NCI-H1105 treated with DMSO at 0.1 percent for 48 hours (cell line): ENCODE data around the gene LUC7L2.
"Not testable (repeated sequence)": the region's sequence is repeated elsewhere in the genome, so short reads cannot be mapped to it uniquely, and the experiment has no call there.

ENCODE experiments used
- DNase-seq: peaks from one replicate; lab custom pipeline; 2025; lab: John Stamatoyannopoulos, UW

LUC7L2 gene

GRCh38 chr7:139396323-139396951 lies 36.7 kb downstream of the LUC7L2 start:
- no peak for DNase-seq

- no peak for DNase-seq
These were observed 37.5 kb downstream of the LUC7L2 start for GRCh38 chr7:139397192-139397591.

- DNase-seq: no peak
These were observed 43.9 kb downstream of the LUC7L2 start for GRCh38 chr7:139403601-139404000.

- no peak for DNase-seq
These were observed 47.9 kb downstream of the LUC7L2 start for GRCh38 chr7:139407555-139407954.

- not testable (repeated sequence) for DNase-seq
These were observed 55.2 kb downstream of the LUC7L2 start for GRCh38 chr7:139414743-139415402.

- DNase-seq: no peak
These were observed 56.7 kb downstream of the LUC7L2 start for GRCh38 chr7:139416405-139416804.

GRCh38 chr7:139417478-139417877 lies 57.8 kb downstream of the LUC7L2 start:
- no peak for DNase-seq

GRCh38 chr7:139421123-139421522 lies 61.4 kb downstream of the LUC7L2 start:
- DNase-seq: no peak

GRCh38 chr7:139422126-139422525 lies 62.4 kb downstream of the LUC7L2 start:
- no peak for DNase-seq

- DNase-seq: no peak
These were observed 63.4 kb downstream of the LUC7L2 start for GRCh38 chr7:139423091-139423490.

- no peak for DNase-seq
These were observed 64.3 kb downstream of the LUC7L2 start for GRCh38 chr7:139424004-139424403.

- not testable (repeated sequence) for DNase-seq
These were observed 66.0 kb downstream of the LUC7L2 start for GRCh38 chr7:139425701-139426100.

- DNase-seq: peak; percentile 36
These were observed 66.7 kb downstream of the LUC7L2 start for GRCh38 chr7:139426258-139427028.

GRCh38 chr7:139427029-139427420 lies 67.3 kb downstream of the LUC7L2 start:
- no peak for DNase-seq

GRCh38 chr7:139427788-139428187 lies 68.1 kb downstream of the LUC7L2 start:
- no peak for DNase-seq

GRCh38 chr7:139429735-139430134 lies 70.0 kb downstream of the LUC7L2 start:
- not testable (repeated sequence) for DNase-seq

GRCh38 chr7:139430443-139430842 lies 70.7 kb downstream of the LUC7L2 start:
- DNase-seq: no peak

GRCh38 chr7:139431010-139431409 lies 71.3 kb downstream of the LUC7L2 start:
- DNase-seq: no peak

GRCh38 chr7:139431459-139431858 lies 71.8 kb downstream of the LUC7L2 start:
- no peak for DNase-seq

GRCh38 chr7:139436806-139437205 lies 77.1 kb downstream of the LUC7L2 start:
- DNase-seq: no peak

- DNase-seq: no peak
These were observed 79.7 kb downstream of the LUC7L2 start for GRCh38 chr7:139439375-139439774.

GRCh38 chr7:139441961-139442360 lies 82.3 kb downstream of the LUC7L2 start:
- no peak for DNase-seq
